Endothelial cell of umbilical vein (primary cell): ENCODE measurements around the gene PPIA. TPM values are rescaled to one million over a fixed set of nuclear protein-coding genes. Genes with fewer than 3 reads are reported as not detected.

Source experiments
- BruUV-seq: library from RNA; stranded (reverse); fragments of 400-500 nt; replicated peaks from 2 replicates; lab custom pipeline; 2021; lab: Mats Ljungman, UMichigan
- CTCF ChIA-PET: fragments of 300-600, 350-600 bp; sonication (Branson Sonifier 250); formaldehyde crosslinking; loops from one replicate; lab custom pipeline; 2021; ENCODE audit warnings: antibody characterized with exemption, inconsistent platforms; lab: Charles Lee
- POLR2A ChIA-PET: fragments of 300-600, 350-600 bp; sonication (Branson Sonifier 250); formaldehyde crosslinking; loops from one replicate; lab custom pipeline; 2021; ENCODE audit warnings: antibody characterized with exemption, inconsistent platforms; lab: Charles Lee
- DNase-seq: peaks from one replicate; pipeline ENCODE4 v3.0.0-alpha.2; 2011; ENCODE audit warnings: low read depth, low spot score
- FAIRE-seq: peaks from 2 replicates; lab custom pipeline; 2011; peaks lifted over from hg19 to GRCh38; lab: Jason Lieb, UNC
- H2AFZ ChIP-seq: 2 replicates; pipeline ENCODE4 v1.6.0; 2012; ENCODE audit warnings: low read depth, low read length, control low read depth, inconsistent platforms
- H3K27ac ChIP-seq: 2 replicates; pipeline ENCODE4 v1.5.1; 2011; ENCODE audit warnings: low read depth, mild to moderate bottlenecking, control low read depth, low read length, moderate library complexity; ENCODE audit not compliant: insufficient read depth
- H3K27me3 ChIP-seq, 2 experiments: 2 replicates each; pipeline versions ENCODE4 v1.6.0 to v1.6.1; 2011; ENCODE audit warnings: low read length in 2 of 2, mixed read lengths in 1 of 2; ENCODE audit not compliant: control insufficient read depth in 2 of 2, insufficient read depth in 2 of 2
- H3K36me3 ChIP-seq, 2 experiments: 2 replicates in 1 of 2; 3 replicates in 1 of 2; pipeline ENCODE4 v1.5.1; 2011; ENCODE audit warnings: low read length in 2 of 2, mild to moderate bottlenecking in 1 of 2, moderate library complexity in 1 of 2; ENCODE audit not compliant: control insufficient read depth in 2 of 2, insufficient read depth in 2 of 2; ENCODE audit errors: extremely low read depth in 1 of 2
- H3K4me1 ChIP-seq: 3 replicates; pipeline ENCODE4 v1.5.1; 2011; ENCODE audit warnings: mild to moderate bottlenecking, low read length; ENCODE audit not compliant: control insufficient read depth, insufficient read depth; ENCODE audit errors: extremely low read depth
- H3K4me2 ChIP-seq: 2 replicates; pipeline ENCODE4 v1.6.1; 2011; ENCODE audit warnings: low read length, control low read depth, mixed read lengths; ENCODE audit not compliant: insufficient read depth
- H3K4me3 ChIP-seq, 3 experiments: fragments of 200-600 bp in 1 of 3; sonication (generic), shearing (Covaris generic) in 1 of 3; replicated peaks in 1 of 3; 2 replicates each; pipeline ENCODE4 v1.5.1; 2011 to 2016; ENCODE audit warnings: control low read depth in 3 of 3, low read length in 3 of 3, mild to moderate bottlenecking in 2 of 3, inconsistent platforms in 1 of 3, low read depth in 1 of 3, moderate library complexity in 1 of 3; ENCODE audit not compliant: insufficient read depth in 1 of 3
- H3K79me2 ChIP-seq: 2 replicates; pipeline ENCODE4 v1.6.0; 2012; ENCODE audit warnings: low read length, inconsistent platforms; ENCODE audit not compliant: control insufficient read depth, insufficient read depth
- H3K9ac ChIP-seq: replicated peaks from 2 replicates; pipeline ENCODE3; 2011; ENCODE audit warnings: low read length, control low read depth; ENCODE audit not compliant: insufficient read depth; ENCODE audit errors: extremely low read depth
- H3K9me1 ChIP-seq: replicated peaks from 3 replicates; pipeline ENCODE4 v1.6.0; 2011; ENCODE audit warnings: mild to moderate bottlenecking, low read length; ENCODE audit not compliant: control insufficient read depth, insufficient read depth; ENCODE audit errors: extremely low read depth
- H3K9me3 ChIP-seq: replicated peaks from 2 replicates; pipeline ENCODE4 v1.5.1; 2012; ENCODE audit warnings: low read length, inconsistent platforms; ENCODE audit not compliant: control insufficient read depth, insufficient read depth
- H4K20me1 ChIP-seq: replicated peaks from 2 replicates; pipeline ENCODE3; 2011; ENCODE audit warnings: mild to moderate bottlenecking, low read length; ENCODE audit not compliant: control insufficient read depth, insufficient read depth; ENCODE audit errors: extremely low read depth
- EZH2 ChIP-seq: IDR thresholded peaks from 2 replicates; pipeline ENCODE4 v1.6.1; 2012; ENCODE audit warnings: borderline replicate concordance, low read depth, mild to moderate bottlenecking, moderate library complexity, low read length, inconsistent platforms; ENCODE audit not compliant: severe bottlenecking
- FOS ChIP-seq: IDR thresholded peaks from 2 replicates; pipeline ENCODE4 v1.6.1; 2011; ENCODE audit warnings: mild to moderate bottlenecking, low read length, moderate library complexity, borderline replicate concordance; ENCODE audit not compliant: insufficient read depth
- GATA2 ChIP-seq: IDR thresholded peaks from 2 replicates; pipeline ENCODE4 v1.7.0; 2011; ENCODE audit warnings: low read depth, mild to moderate bottlenecking, moderate library complexity, mixed read lengths, low read length; ENCODE audit not compliant: insufficient read length, insufficient read depth
- dilution Hi-C: fragments of 300-500 bp; cut with MboI; formaldehyde crosslinking; loops from one replicate; pipeline ENCODE4 v1.15.0; 2019; ENCODE audit warnings: low sequenced_read_pairs; ENCODE audit not compliant: extremely low pct_ligation_motif_present
- intact Hi-C: fragments of 100-400 bp; cut with micrococcal nuclease; formaldehyde crosslinking; loops from one replicate; pipeline ENCODE4 v1.10.0; 2022
- polyA plus RNA-seq, 4 experiments: library from polyadenylated mRNA; depleted of rRNA in 3 of 4; stranded (reverse) in 3 of 4; unstranded in 1 of 4; fragments of >200 nt; gene quantifications; 2 replicates each; pipeline versions ENCODE4 v1.2.1 to v1.2.3, GENCODE V29; 2011 to 2012; ENCODE audit warnings: missing spikeins in 1 of 4
- total RNA-seq: library from RNA; stranded (reverse); gene quantifications from 2 replicates; pipeline ENCODE4 v1.2.3, GENCODE V29; 2021

PPIA gene
- total and polyA plus RNA-seq, 2 donors (not counting 3 experiments of a cell fraction or from before 2014, with no cell fraction given) = 2,602 to 5,159 TPM

DNA sequence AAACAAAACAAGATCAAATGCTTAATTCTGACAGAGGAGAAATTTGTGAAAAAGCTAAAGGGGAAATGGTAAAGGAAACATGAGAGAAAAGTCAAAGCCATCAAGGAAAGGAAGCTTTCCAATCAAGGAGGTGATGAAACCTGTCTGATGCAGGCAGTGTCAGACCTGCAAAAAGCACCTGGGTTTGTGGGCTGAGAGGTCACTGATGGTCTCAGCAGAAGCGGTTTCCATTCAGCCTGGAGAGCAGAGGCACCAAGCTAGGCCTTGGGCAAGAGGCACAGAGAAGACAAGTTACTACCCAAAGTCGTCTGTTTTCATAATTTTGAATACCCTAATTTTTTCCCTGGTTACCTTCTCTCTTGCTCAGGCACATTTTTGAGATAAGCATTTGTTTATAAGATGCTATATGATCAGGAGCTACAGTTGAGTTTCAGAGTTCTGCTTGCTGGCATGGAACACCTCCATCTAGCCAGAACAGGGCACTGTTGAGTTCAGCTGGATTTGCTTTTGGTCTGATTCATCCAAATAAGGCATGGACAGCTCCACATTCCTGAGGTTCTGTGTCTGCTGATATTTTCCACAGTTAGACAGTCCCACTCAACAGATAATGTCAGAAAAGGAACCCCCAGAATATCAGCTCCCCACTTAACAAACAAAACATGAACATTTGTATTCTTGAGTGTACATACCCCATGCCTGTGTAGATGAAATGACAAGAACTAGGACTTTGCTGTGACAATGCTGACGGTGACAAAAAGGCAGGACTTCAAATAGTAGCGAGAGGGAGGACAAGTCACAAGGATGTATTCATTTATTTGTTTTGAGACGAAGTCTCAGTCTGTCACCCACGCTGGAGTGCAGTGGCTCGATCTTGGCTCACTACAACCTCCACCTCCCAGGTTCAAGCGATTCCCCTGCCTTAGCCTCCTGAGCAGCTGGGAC, 4.9 kb upstream of the PPIA start:
- BruUV-seq = no TSS peak
- H3K4me3 ChIP-seq = no peak overlapping the region
- CTCF ChIA-PET = interaction anchor here (0.6 to 0.7 kb wide), 2 partner anchors 76 to 345 kb away, joined by 3 read pairs; no protein-coding TSS in a partner anchor
- DNase-seq (no peak), FAIRE-seq (no peak)
- H3K27me3 ChIP-seq = no peaks in the 10 kb centered on the region
- no peak overlapping the region for H2AFZ ChIP-seq
- POLR2A ChIA-PET = no interaction called here
- no peaks in the 10 kb centered on the region for H4K20me1 ChIP-seq
- no peaks in the 10 kb centered on the region for H3K9me3 ChIP-seq
- no peaks in the 10 kb centered on the region for H3K36me3 ChIP-seq
- no peak overlapping the region for H3K9ac ChIP-seq
- TF ChIP-seq GATA2 = no peak
- TF ChIP-seq EZH2 = no peak
- dilution Hi-C loops (no loop called here), intact Hi-C loops (no loop called here)
- peaks cover 3% of the 10 kb centered on the region for H3K79me2 ChIP-seq
- no peaks in the 10 kb centered on the region for H3K9me1 ChIP-seq
- no peaks in the 10 kb centered on the region for H3K4me1 ChIP-seq
- no peak overlapping the region for H3K27ac ChIP-seq
- H3K4me2 ChIP-seq = no peak overlapping the region

DNA sequence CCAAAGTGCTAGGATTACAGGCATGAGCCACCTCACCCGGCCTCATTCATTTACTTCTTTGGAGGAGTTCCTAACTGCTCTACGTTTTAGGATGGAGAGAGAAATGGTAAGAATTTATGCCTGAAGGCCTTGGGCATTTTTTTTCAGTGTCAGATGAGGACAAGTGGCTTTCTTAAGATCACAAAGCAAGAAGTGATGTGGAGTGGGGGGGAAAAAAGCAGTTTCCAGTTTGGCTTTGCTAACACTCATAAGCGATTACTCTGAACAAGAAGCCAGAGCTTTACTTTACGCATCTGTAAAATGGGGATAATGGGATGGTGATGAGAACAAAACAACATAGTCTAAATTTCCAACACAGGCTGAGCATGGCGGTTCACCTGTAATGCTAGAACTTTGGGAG, 2.6 kb upstream of the PPIA start:
- intact Hi-C loops (no loop called here), dilution Hi-C loops (no loop called here)
- Histone ChIP-seq H3K79me2 (peaks cover 26% of the 10 kb centered on the region), H3K4me3 (no peak overlapping the region), H3K4me1 (peaks cover 5% of the 10 kb centered on the region), H3K9me3 (no peaks in the 10 kb centered on the region), H4K20me1 (peaks cover 4% of the 10 kb centered on the region), H3K27ac (no peak overlapping the region), H3K9ac (no peak overlapping the region), H3K36me3 (peaks cover 0 to 3% of the 10 kb centered on the region in 2 experiments), H3K4me2 (no peak overlapping the region), H3K27me3 (no peaks in the 10 kb centered on the region), H2AFZ (no peak overlapping the region), H3K9me1 (no peaks in the 10 kb centered on the region)
- ChIA-PET CTCF (interaction anchor here (1.4 kb wide), 1 partner anchor 159 kb away, joined by 3 read pairs; no protein-coding TSS in a partner anchor), POLR2A (no interaction called here)
- FAIRE-seq (no peak), DNase-seq (no peak)
- no peak for TF ChIP-seq FOS
- BruUV-seq = no TSS peak
